GM12874 (cell line): ENCODE results near the gene ZNRF1.

Experiments
- TF ChIP-seq, protein P1 (sequence below): IDR thresholded peaks from 2 replicates; pipeline ENCODE4 v1.5.1; 2011; ENCODE audit warnings: low read depth, mild to moderate bottlenecking, control low read depth, low read length, moderate library complexity; ENCODE audit not compliant: insufficient read depth

Gene ZNRF1

DNA sequence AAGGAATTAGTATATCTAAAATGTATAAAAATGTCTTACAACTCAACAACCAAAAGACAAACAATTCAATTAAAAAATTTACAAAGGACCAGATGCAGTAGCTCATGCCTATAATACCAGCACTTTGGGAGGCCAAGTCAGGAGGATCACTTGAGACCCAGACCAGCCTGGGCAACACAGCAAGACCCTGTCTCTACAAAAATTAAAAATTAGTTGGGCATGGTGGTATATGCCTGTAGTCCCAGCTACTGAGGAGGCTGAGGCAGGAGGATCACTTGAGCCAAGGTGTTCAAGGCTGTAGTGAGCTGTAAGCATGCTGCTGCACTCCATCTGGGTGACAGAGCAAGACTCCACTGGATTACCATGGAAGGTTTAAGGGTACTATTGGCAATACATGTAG is 33.8 kb downstream of the ZNRF1 start:
- TF ChIP-seq, protein P1, sequence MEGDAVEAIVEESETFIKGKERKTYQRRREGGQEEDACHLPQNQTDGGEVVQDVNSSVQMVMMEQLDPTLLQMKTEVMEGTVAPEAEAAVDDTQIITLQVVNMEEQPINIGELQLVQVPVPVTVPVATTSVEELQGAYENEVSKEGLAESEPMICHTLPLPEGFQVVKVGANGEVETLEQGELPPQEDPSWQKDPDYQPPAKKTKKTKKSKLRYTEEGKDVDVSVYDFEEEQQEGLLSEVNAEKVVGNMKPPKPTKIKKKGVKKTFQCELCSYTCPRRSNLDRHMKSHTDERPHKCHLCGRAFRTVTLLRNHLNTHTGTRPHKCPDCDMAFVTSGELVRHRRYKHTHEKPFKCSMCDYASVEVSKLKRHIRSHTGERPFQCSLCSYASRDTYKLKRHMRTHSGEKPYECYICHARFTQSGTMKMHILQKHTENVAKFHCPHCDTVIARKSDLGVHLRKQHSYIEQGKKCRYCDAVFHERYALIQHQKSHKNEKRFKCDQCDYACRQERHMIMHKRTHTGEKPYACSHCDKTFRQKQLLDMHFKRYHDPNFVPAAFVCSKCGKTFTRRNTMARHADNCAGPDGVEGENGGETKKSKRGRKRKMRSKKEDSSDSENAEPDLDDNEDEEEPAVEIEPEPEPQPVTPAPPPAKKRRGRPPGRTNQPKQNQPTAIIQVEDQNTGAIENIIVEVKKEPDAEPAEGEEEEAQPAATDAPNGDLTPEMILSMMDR: no peak

DNA sequence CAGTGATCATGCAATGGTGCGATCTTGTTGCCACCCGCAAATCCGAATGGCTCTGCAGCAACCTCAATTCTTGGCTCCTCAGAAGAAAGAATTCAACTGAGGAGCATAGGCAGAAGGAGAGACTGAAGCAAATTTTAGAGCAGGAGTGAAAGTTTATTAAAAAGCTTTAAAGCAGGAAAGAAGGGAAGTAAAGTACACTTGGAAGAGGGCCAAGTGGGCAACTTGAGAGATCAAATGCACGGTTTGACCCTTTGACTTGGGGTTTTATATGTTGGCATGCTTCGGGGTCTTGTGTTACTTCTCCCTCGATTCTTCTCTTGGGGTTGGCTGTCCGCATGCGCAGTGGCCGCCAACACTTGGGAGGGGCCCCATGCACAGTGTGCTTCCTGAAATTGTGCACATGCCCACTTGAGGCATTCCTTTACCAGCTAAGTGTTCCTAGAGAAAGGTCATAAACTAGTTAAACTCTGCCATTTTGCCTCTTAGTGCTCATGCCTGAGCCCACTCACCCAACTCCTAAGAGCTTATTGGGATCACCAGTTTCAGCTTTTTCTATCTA is 36.7 kb downstream of the ZNRF1 start:
- TF ChIP-seq, protein P1: no peak

DNA sequence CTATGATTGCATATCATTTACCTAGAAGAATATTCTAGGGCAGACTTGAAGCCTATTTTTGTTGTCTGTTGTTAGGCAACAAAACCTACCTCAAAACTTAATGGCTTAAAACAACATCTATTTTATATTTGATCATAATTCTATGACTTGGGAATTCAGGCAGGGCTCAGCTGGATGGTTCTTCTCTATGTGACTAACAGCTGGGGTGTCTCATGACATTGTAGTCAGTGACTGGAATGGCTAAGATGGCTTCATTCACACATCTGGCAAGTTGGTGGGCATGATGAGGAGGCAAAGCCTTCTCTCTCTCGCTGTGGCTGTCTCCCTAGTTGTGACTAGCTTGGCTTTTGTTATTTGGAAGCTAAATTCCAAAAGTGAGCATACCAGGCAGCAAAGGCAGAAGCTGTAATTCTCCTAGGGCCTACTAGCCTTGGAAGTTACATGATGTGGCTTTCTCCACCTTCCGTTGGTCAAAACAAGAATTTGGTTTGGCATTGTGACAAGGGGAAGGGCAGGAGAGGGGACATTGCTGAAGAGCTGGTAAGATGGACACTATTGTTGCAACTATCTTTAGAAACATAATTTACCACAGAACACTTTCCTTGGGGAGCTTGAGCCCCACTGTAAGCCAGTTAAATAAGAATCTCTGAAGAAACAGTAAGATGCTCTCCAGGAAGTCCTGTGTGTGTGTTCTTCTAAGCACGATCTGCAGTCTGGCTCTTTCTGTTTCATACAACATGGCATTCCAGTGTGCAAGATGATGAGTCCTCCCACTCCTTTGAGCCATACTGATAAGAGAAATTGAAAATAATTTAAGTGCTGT is 39.4 kb downstream of the ZNRF1 start:
- TF ChIP-seq, protein P1: no peak

DNA sequence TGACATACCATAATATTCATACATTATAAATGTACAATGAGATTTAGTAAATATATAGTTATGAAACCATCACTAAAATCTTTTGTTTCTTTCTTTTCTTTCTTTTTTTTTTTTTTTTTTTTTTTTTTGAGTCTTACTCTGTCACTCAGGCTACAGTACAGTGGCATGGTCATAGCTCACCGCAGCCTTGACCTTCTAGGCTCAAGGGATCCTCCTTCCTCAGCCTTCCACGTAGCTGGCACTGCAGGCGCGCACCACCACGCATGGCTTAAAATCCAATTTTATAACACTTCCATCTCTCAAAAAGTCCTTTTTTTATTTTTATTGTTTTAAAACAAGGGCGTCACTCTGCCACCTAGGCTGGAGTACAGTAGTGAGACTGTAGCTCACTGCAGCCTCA is 41.1 kb downstream of the ZNRF1 start:
- TF ChIP-seq, protein P1: no peak

DNA sequence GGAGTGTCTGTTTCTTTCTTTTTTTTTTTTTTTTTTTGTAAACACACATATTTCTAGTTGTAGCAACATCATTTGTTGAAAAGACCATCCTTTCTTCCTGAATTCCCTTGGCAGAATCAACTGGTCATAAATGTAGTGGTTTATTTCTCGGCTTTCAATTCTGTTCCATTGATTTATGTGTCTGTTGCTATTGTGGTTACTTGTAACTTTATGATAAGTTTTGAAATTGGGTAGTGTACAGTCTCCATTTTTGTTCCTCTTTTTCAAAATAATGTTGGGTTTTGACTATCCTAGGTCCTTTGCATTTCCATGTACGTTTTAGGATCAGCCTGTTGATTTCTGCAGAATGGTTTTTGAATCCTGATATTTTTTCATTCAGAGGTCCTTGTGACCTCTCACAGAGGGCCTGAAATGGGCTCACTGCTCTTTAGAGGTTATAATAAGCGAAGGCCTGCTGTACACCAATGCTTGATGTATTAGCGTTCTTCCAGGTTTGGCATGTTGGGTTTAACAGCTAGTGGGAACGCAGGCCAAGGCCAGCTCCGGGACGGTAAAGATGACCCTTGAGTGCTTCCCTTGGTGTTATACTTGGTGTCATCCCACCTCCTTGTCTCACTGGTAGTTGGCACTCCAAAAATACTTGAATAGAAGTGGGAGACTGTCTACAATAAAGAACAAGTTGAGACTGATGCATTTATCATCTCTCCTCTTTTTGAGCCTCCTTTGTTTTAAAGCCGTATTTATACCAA is 43.8 kb downstream of the ZNRF1 start:
- TF ChIP-seq, protein P1: no peak

DNA sequence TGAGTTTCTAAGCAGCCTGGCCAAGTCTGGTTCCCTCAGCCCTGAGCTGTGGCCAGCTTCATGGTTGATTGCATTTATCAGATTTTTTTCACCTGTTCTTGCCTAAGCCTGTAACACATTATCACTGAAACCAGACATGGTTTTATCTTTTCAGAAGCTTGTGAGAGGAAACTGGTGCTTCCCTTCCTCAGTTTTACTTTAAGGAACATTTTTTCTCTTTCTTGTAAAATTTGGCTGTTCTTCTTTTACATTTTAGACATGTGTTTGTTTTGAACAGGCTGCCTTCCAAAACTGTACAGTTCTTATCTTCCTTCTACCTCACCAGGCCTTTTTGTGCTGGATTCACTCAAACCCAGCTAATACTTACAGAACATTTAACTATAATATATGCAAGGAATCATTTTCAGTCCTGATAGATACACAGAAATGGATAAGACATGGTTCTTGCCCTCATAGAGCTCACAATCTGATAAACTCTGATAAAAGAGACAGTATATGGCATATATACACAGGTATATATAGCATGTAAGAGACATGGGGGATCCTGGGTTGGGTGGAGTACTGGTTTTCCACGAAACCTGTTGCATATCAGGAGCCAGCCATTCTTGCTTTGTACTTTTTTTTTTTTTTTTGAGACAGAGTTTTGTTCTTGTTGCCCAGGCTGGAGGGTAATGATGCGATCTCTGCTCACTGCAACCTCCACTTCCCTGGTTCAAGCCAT is 44.5 kb downstream of the ZNRF1 start:
- TF ChIP-seq, protein P1: no peak

DNA sequence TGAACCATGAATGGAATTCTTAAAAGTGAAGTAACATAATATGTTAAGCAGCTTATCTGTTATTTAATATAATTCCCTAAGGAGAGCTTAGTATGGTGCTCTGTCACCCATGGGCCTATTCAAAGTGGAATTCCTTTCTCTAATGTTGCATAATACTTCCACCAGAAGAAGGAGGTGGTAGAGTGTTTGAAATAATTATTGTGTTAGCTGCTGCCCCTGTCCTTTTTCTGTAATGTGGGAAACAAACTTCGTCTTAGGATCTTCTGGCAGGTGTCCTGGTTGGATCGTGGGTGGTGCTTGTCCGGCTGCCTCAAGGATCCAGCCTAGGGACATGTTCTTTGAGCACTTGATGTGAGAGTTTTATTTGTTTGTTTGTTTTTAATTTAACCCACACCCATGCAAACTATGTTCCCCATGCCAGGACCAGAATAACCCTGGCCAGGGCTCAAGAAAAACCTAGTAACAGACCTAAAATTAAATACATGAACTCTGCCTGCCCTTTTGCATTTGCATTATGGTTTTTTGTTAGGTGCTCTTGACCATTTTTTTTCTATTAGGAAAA is 46.1 kb downstream of the ZNRF1 start:
- TF ChIP-seq, protein P1: no peak
